Progenitor cell of endocrine pancreas (in vitro differentiated cells): ENCODE results near the gene MYO3A. TPM values are rescaled to one million over a fixed set of nuclear protein-coding genes. Genes with fewer than 3 reads are reported as not detected.

ENCODE experiments used
- DNase-seq: peaks from one replicate; pipeline ENCODE4 v3.0.0; 2021; ENCODE audit warnings: low spot score; ENCODE audit not compliant: unreplicated experiment
- H3K27ac Mint-ChIP-seq: 2 replicates; pipeline ENCODE4 v1.8.0; 2021; ENCODE audit warnings: mild to moderate bottlenecking, moderate library complexity, mixed read lengths
- H3K27me3 Mint-ChIP-seq: 2 replicates; pipeline ENCODE4 v1.8.0; 2021; ENCODE audit warnings: mixed read lengths
- H3K36me3 Mint-ChIP-seq: 2 replicates; pipeline ENCODE4 v1.8.0; 2022; ENCODE audit warnings: mixed read lengths; ENCODE audit not compliant: insufficient read depth
- H3K4me1 Mint-ChIP-seq: 2 replicates; pipeline ENCODE4 v1.8.0; 2021; ENCODE audit warnings: low read depth, mixed read lengths
- H3K4me3 Mint-ChIP-seq: 2 replicates; pipeline ENCODE4 v1.8.0; 2021; ENCODE audit warnings: low read depth, mild to moderate bottlenecking, moderate library complexity, mixed read lengths
- H3K9me3 Mint-ChIP-seq: 2 replicates; pipeline ENCODE4 v1.8.0; 2021; ENCODE audit warnings: low read depth, mixed read lengths
- CTCF ChIP-seq: fragments of 200-600 bp; sonication (generic); IDR thresholded peaks from one replicate; pipeline ENCODE4 v1.5.0; 2021; ENCODE audit warnings: antibody characterized with exemption, mild to moderate bottlenecking; ENCODE audit not compliant: unreplicated experiment
- total RNA-seq: library from RNA; stranded (reverse); gene quantifications from 2 replicates; pipeline ENCODE4 v1.2.1, GENCODE V29; 2021

The MYO3A gene
- total RNA-seq, 1 donor from 2014 or later, result 18.0 TPM

- no peak for TF ChIP-seq CTCF
- no peaks in the 10 kb centered on the region for H3K9me3 Mint-ChIP-seq
- H3K27me3 Mint-ChIP-seq, result peaks cover 11% of the 10 kb centered on the region
- H3K4me1 Mint-ChIP-seq, result no peaks in the 10 kb centered on the region
- no peak overlapping the region for H3K4me3 Mint-ChIP-seq
- DNase-seq, result no peak
- no peaks in the 10 kb centered on the region for H3K36me3 Mint-ChIP-seq
- H3K27ac Mint-ChIP-seq, result no peak overlapping the region
These were observed 320.6 kb downstream of the MYO3A start for GRCh38 chr10:26254616-26255015.

GRCh38 chr10:26259341-26259740 is 325.3 kb downstream of the MYO3A start:
- TF ChIP-seq CTCF, result no peak
- Mint-ChIP-seq H3K27me3 (peaks cover 6% of the 10 kb centered on the region), H3K4me1 (peaks cover 4% of the 10 kb centered on the region)

More at GRCh38 chr10:26259341-26259740, 325.3 kb downstream of the MYO3A start:
- H3K9me3 Mint-ChIP-seq, result no peaks in the 10 kb centered on the region
- H3K4me3 Mint-ChIP-seq, result no peak overlapping the region
- no peaks in the 10 kb centered on the region for H3K36me3 Mint-ChIP-seq
- H3K27ac Mint-ChIP-seq, result no peak overlapping the region
- DNase-seq, result no peak
